ENCODE measurements around the gene EPS15.

The EPS15 gene

GRCh38 chr1:51555866-51556619, 37.0 kb upstream of the EPS15 start:
- no peaks in the 10 kb centered on the region for H3K36me3 ChIP-seq (replicated peaks)
- peaks cover 11% of the 10 kb centered on the region for H3K4me1 ChIP-seq
- no peaks in the 10 kb centered on the region for H3K9me3 ChIP-seq
- no peaks in the 10 kb centered on the region for H3K27me3 ChIP-seq (ENCODE audit: low read depth)
- no peak for DNase-seq (ENCODE audit: low spot score in 2 of 2)
- in situ Hi-C loops (cut with MboI; ENCODE audit: low sequenced_read_pairs), result no loop called here
- no peak overlapping the region for H3K4me3 ChIP-seq

- in situ Hi-C loops (cut with MboI; ENCODE audit: low sequenced_read_pairs), result no loop called here
- H3K4me1 ChIP-seq, result peaks cover 3% of the 10 kb centered on the region
- no peak for DNase-seq (ENCODE audit: low spot score in 2 of 2)
- no peak overlapping the region for H3K4me3 ChIP-seq
- no peaks in the 10 kb centered on the region for H3K9me3 ChIP-seq
- no peaks in the 10 kb centered on the region for H3K27me3 ChIP-seq (ENCODE audit: low read depth)
- no peaks in the 10 kb centered on the region for H3K36me3 ChIP-seq (replicated peaks)
Observed at GRCh38 chr1:51553911-51554310, 34.8 kb upstream of the EPS15 start.

- no peak overlapping the region for H3K4me3 ChIP-seq
- no peaks in the 10 kb centered on the region for H3K27me3 ChIP-seq (ENCODE audit: low read depth)
- in situ Hi-C loops (cut with MboI; ENCODE audit: low sequenced_read_pairs), result no loop called here
- H3K9me3 ChIP-seq, result no peaks in the 10 kb centered on the region
- DNase-seq (ENCODE audit: low spot score in 2 of 2), result no peak
- no peaks in the 10 kb centered on the region for H3K4me1 ChIP-seq
- no peaks in the 10 kb centered on the region for H3K36me3 ChIP-seq (replicated peaks)
Observed at GRCh38 chr1:51552929-51553807, 34.1 kb upstream of the EPS15 start.

- H3K36me3 ChIP-seq (replicated peaks), result no peaks in the 10 kb centered on the region
- H3K4me3 ChIP-seq, result no peak overlapping the region
- in situ Hi-C loops (cut with MboI; ENCODE audit: low sequenced_read_pairs), result no loop called here
- no peak for DNase-seq (ENCODE audit: low spot score in 2 of 2)
- H3K4me1 ChIP-seq, result no peaks in the 10 kb centered on the region
- H3K9me3 ChIP-seq, result no peaks in the 10 kb centered on the region
- H3K27me3 ChIP-seq (ENCODE audit: low read depth), result no peaks in the 10 kb centered on the region
Observed at GRCh38 chr1:51551848-51552296, 32.8 kb upstream of the EPS15 start.

- Histone ChIP-seq H3K4me1 (no peaks in the 10 kb centered on the region), H3K4me3 (no peak overlapping the region), H3K27me3 (ENCODE audit: low read depth) (no peaks in the 10 kb centered on the region), H3K9me3 (no peaks in the 10 kb centered on the region), H3K36me3 (replicated peaks) (no peaks in the 10 kb centered on the region)
- in situ Hi-C loops (cut with MboI; ENCODE audit: low sequenced_read_pairs), result no loop called here
- no peak for DNase-seq (ENCODE audit: low spot score in 2 of 2)
Observed at GRCh38 chr1:51551081-51551480, 32.0 kb upstream of the EPS15 start.

GRCh38 chr1:51549901-51550300, 30.8 kb upstream of the EPS15 start:
- no peaks in the 10 kb centered on the region for H3K4me1 ChIP-seq
- in situ Hi-C loops (cut with MboI; ENCODE audit: low sequenced_read_pairs), result no loop called here
- no peak for DNase-seq (ENCODE audit: low spot score in 2 of 2)
- H3K27me3 ChIP-seq (ENCODE audit: low read depth), result no peaks in the 10 kb centered on the region
- H3K4me3 ChIP-seq, result no peak overlapping the region
- H3K9me3 ChIP-seq, result no peaks in the 10 kb centered on the region
- no peaks in the 10 kb centered on the region for H3K36me3 ChIP-seq (replicated peaks)

GRCh38 chr1:51549016-51549619, 30.1 kb upstream of the EPS15 start:
- in situ Hi-C loops (cut with MboI; ENCODE audit: low sequenced_read_pairs), result no loop called here
- Histone ChIP-seq H3K9me3 (no peaks in the 10 kb centered on the region), H3K4me3 (no peak overlapping the region), H3K27me3 (ENCODE audit: low read depth) (no peaks in the 10 kb centered on the region), H3K4me1 (no peaks in the 10 kb centered on the region), H3K36me3 (replicated peaks) (no peaks in the 10 kb centered on the region)
- no peak for DNase-seq (ENCODE audit: low spot score in 2 of 2)

GRCh38 chr1:51543858-51544257, 24.8 kb upstream of the EPS15 start:
- Histone ChIP-seq H3K4me3 (no peak overlapping the region), H3K27me3 (ENCODE audit: low read depth) (no peaks in the 10 kb centered on the region), H3K9me3 (no peaks in the 10 kb centered on the region), H3K36me3 (replicated peaks) (no peaks in the 10 kb centered on the region), H3K4me1 (no peaks in the 10 kb centered on the region)
- in situ Hi-C loops (cut with MboI; ENCODE audit: low sequenced_read_pairs), result no loop called here
- DNase-seq (ENCODE audit: low spot score in 2 of 2), result no peak

GRCh38 chr1:51542158-51542953, 23.3 kb upstream of the EPS15 start:
- Histone ChIP-seq H3K4me1 (no peaks in the 10 kb centered on the region; the same call in 1 of the 2 replicates), H3K9me3 (no peaks in the 10 kb centered on the region), H3K36me3 (replicated peaks) (no peaks in the 10 kb centered on the region), H3K4me3 (no peak overlapping the region), H3K27me3 (ENCODE audit: low read depth) (no peaks in the 10 kb centered on the region)
- DNase-seq (ENCODE audit: low spot score in 2 of 2), result no peak
- in situ Hi-C loops (cut with MboI; ENCODE audit: low sequenced_read_pairs), result no loop called here

- Histone ChIP-seq H3K36me3 (replicated peaks) (no peaks in the 10 kb centered on the region), H3K9me3 (no peaks in the 10 kb centered on the region), H3K27me3 (ENCODE audit: low read depth) (no peaks in the 10 kb centered on the region), H3K4me1 (no peaks in the 10 kb centered on the region; the same call in 1 of the 2 replicates), H3K4me3 (no peak overlapping the region)
- in situ Hi-C loops (cut with MboI; ENCODE audit: low sequenced_read_pairs), result no loop called here
- DNase-seq (ENCODE audit: low spot score in 2 of 2), result no peak
Observed at GRCh38 chr1:51541313-51542050, 22.4 kb upstream of the EPS15 start.

- Histone ChIP-seq H3K9me3 (no peaks in the 10 kb centered on the region), H3K4me3 (no peak overlapping the region), H3K36me3 (replicated peaks) (no peaks in the 10 kb centered on the region), H3K4me1 (peaks cover 8% of the 10 kb centered on the region), H3K27me3 (ENCODE audit: low read depth) (no peaks in the 10 kb centered on the region)
- no peak for DNase-seq (ENCODE audit: low spot score in 2 of 2)
- in situ Hi-C loops (cut with MboI; ENCODE audit: low sequenced_read_pairs), result no loop called here
Observed at GRCh38 chr1:51537568-51537967, 18.5 kb upstream of the EPS15 start.

- H3K36me3 ChIP-seq (replicated peaks), result no peaks in the 10 kb centered on the region
- no peaks in the 10 kb centered on the region for H3K27me3 ChIP-seq (ENCODE audit: low read depth)
- in situ Hi-C loops (cut with MboI; ENCODE audit: low sequenced_read_pairs), result no loop called here
- peak; percentile 75 to 85 for DNase-seq (ENCODE audit: low spot score in 2 of 2)
- no peak overlapping the region for H3K4me3 ChIP-seq
- H3K9me3 ChIP-seq, result no peaks in the 10 kb centered on the region
- H3K4me1 ChIP-seq, result peaks cover 8% of the 10 kb centered on the region
Observed at GRCh38 chr1:51535006-51535592, 16.0 kb upstream of the EPS15 start.
